GM12878 (cell line): Measurements from ENCODE around the gene SRI. TPM values are rescaled to one million over a fixed set of nuclear protein-coding genes. Genes with fewer than 3 reads are reported as not detected.
A peak's percentile ranks its signal among the peaks of the same experiment; 100 is the strongest.

Source experiments
- ATAC-seq: fragments of 200-7000 bp; cut with Tn5 transposase; 3 replicates; pipeline ENCODE4 v1.9.1; 2020; ENCODE audit warnings: mild to moderate bottlenecking, moderate library complexity
- BruUV-seq: library from RNA; stranded (reverse); fragments of 400-500 nt; replicated peaks from 2 replicates; lab custom pipeline; 2021; lab: Mats Ljungman, UMichigan
- CTCF ChIA-PET: fragments of 300-600 bp; sonication (Branson Sonifier 250); formaldehyde crosslinking; extraction: SDS; loops from one replicate; lab custom pipeline; 2021; ENCODE audit warnings: inconsistent platforms; lab: Yijun Ruan, JAX
- POLR2A ChIA-PET: fragments of 350-600 bp; formaldehyde crosslinking; extraction: SDS; loops from one replicate; lab custom pipeline; 2021; ENCODE audit warnings: inconsistent platforms; lab: Charles Lee
- RAD21 ChIA-PET: fragments of 300-600 bp; sonication (Branson Sonifier 250); formaldehyde crosslinking; loops from one replicate; lab custom pipeline; 2023; ENCODE audit warnings: antibody characterized with exemption; ENCODE audit not compliant: unreplicated experiment; lab: Charles Lee
- SMC1A ChIA-PET: fragments of 300-600 bp; sonication (Branson Sonifier 250); formaldehyde crosslinking; loops from one replicate; lab custom pipeline; 2023; ENCODE audit not compliant: unreplicated experiment, uncharacterized antibody; lab: Charles Lee
- DNase-seq: peaks from one replicate; pipeline ENCODE4 v3.0.0-alpha.2; 2011; ENCODE audit warnings: low read depth, low spot score
- FAIRE-seq: peaks from 3 replicates; lab custom pipeline; 2011; peaks lifted over from hg19 to GRCh38; lab: Jason Lieb, UNC
- H2AFZ ChIP-seq: 2 replicates; pipeline ENCODE4 v1.6.0; 2011; ENCODE audit warnings: low read depth, low read length, control low read depth; ENCODE audit not compliant: control insufficient read depth
- H3K27ac ChIP-seq: 2 replicates; pipeline ENCODE4 v1.5.1; 2011; ENCODE audit warnings: control low read depth; ENCODE audit not compliant: control insufficient read depth, insufficient read depth
- H3K27me3 ChIP-seq, 2 experiments: replicated peaks in 1 of 2; 2 replicates each; pipeline versions ENCODE4 v1.6.0 to v1.6.1; 2011; ENCODE audit warnings: low read length in 1 of 2; ENCODE audit not compliant: control insufficient read depth in 2 of 2, insufficient read depth in 2 of 2
- H3K36me3 ChIP-seq, 2 experiments: 2 replicates each; pipeline ENCODE4 v1.5.1; 2011; ENCODE audit warnings: low read length in 1 of 2; ENCODE audit not compliant: control insufficient read depth in 2 of 2, insufficient read depth in 2 of 2
- H3K4me1 ChIP-seq: 2 replicates; pipeline ENCODE4 v1.6.1; 2011; ENCODE audit warnings: mild to moderate bottlenecking, low read length, moderate library complexity, mixed read lengths; ENCODE audit not compliant: control insufficient read depth, insufficient read depth
- H3K4me2 ChIP-seq: 2 replicates; pipeline ENCODE4 v1.6.0; 2011; ENCODE audit warnings: control low read depth; ENCODE audit not compliant: control insufficient read depth, insufficient read depth
- H3K4me3 ChIP-seq: fragments of 200-600 bp; sonication (generic); 2 replicates; pipeline ENCODE4 v1.5.1; 2016
- H3K79me2 ChIP-seq: 2 replicates; pipeline ENCODE4 v1.6.0; 2011; ENCODE audit warnings: low read length; ENCODE audit not compliant: control insufficient read depth, insufficient read depth
- H3K9ac ChIP-seq: 2 replicates; pipeline ENCODE4 v1.8.0; 2011; ENCODE audit warnings: low read length, control low read depth, mixed read lengths; ENCODE audit not compliant: control insufficient read depth, insufficient read depth
- H3K9me3 ChIP-seq: replicated peaks from 3 replicates; pipeline ENCODE4 v1.5.1; 2011; ENCODE audit warnings: mild to moderate bottlenecking, low read length; ENCODE audit not compliant: control insufficient read depth, insufficient read depth
- H4K20me1 ChIP-seq: 2 replicates; pipeline ENCODE4 v1.6.0; 2011; ENCODE audit not compliant: control insufficient read depth, insufficient read depth
- ELK1 ChIP-seq: IDR thresholded peaks from 2 replicates; pipeline ENCODE4 v1.6.1; 2012; ENCODE audit warnings: low read depth, low read length, improper control_type of control experiment
- HDGF ChIP-seq: fragments of 450-650 bp; IDR thresholded peaks from 2 replicates; pipeline ENCODE4 v1.6.1; 2016; ENCODE audit warnings: antibody characterized with exemption
- MAX ChIP-seq: IDR thresholded peaks from 2 replicates; pipeline ENCODE4 v1.6.1; 2012; ENCODE audit warnings: low read depth, low read length, improper control_type of control experiment
- MEF2B ChIP-seq: fragments of 450-650 bp; IDR thresholded peaks from 2 replicates; pipeline ENCODE4 v1.6.1; 2018; ENCODE audit warnings: mild to moderate bottlenecking, moderate library complexity; ENCODE audit not compliant: partially characterized antibody, poor library complexity, severe bottlenecking
- RELA ChIP-seq: fragments of 450-650 bp; IDR thresholded peaks from 2 replicates; pipeline ENCODE4 v1.8.0; 2014; ENCODE audit warnings: borderline replicate concordance; ENCODE audit not compliant: partially characterized antibody
- SMARCA5 ChIP-seq: fragments of 450-650 bp; IDR thresholded peaks from 2 replicates; pipeline ENCODE4 v1.6.1; 2017; ENCODE audit warnings: mild to moderate bottlenecking
- SP1 ChIP-seq: IDR thresholded peaks from one replicate; pipeline ENCODE4 v1.6.1; 2011; ENCODE audit warnings: low read depth, low read length
- SPI1 ChIP-seq: IDR thresholded peaks from 2 replicates; pipeline ENCODE4 v1.6.1; 2011; ENCODE audit warnings: low read depth, mild to moderate bottlenecking, low read length, moderate library complexity, borderline replicate concordance; ENCODE audit not compliant: insufficient read depth
- SRF ChIP-seq, 2 experiments: IDR thresholded peaks; 2 replicates each; pipeline ENCODE4 v1.6.1; 2011; ENCODE audit warnings: low read depth in 2 of 2, low read length in 2 of 2, mild to moderate bottlenecking in 1 of 2, moderate library complexity in 1 of 2
- STAT3 ChIP-seq: IDR thresholded peaks from 2 replicates; pipeline ENCODE4 v1.6.1; 2011; ENCODE audit warnings: low read depth, low read length, improper control_type of control experiment
- WRNIP1 ChIP-seq: IDR thresholded peaks from 2 replicates; pipeline ENCODE4 v1.6.1; 2011; ENCODE audit warnings: low read depth, low read length, improper control_type of control experiment, borderline replicate concordance
- YBX1 ChIP-seq: fragments of 450-650 bp; IDR thresholded peaks from 2 replicates; pipeline ENCODE4 v1.6.1; 2016; ENCODE audit warnings: antibody characterized with exemption
- ZBTB11 ChIP-seq: fragments of 450-650 bp; formaldehyde crosslinking; IDR thresholded peaks from 2 replicates; pipeline ENCODE4 v1.5.0; 2022; ENCODE audit warnings: mild to moderate bottlenecking, missing genetic modification characterization
- WGBS: methylation state at CpG from one replicate; pipeline ENCODE4 v1.1.6; 2016; ENCODE audit warnings: low lambda C conversion rate; ENCODE audit not compliant: insufficient replicate concordance, insufficient coverage; ENCODE audit errors: missing lambda C conversion rate; 5-methylcytosine and 5-hydroxymethylcytosine counted together
- in situ Hi-C: fragments of 300-500 bp; cut with MboI; formaldehyde crosslinking; loops from 9 replicates; pipeline ENCODE4 v1.14.3; 2018; ENCODE audit warnings: mixed read lengths
- intact Hi-C: fragments of 100-400 bp; cut with micrococcal nuclease; formaldehyde crosslinking; loops from one replicate; pipeline ENCODE4 v1.14.2; 2022; ENCODE audit not compliant: unreplicated experiment
- polyA plus RNA-seq, 11 experiments: library from polyadenylated mRNA; depleted of rRNA in 4 of 11; unstranded in 6 of 11; stranded (reverse) in 5 of 11; fragments of >200 nt; fragmentation: Nextera tagmentation in 4 of 11; fragmentation: Illumina TruSeq in 1 of 11; extraction: Ambion mirVana in 4 of 11; extraction: Trizol in 1 of 11; gene quantifications; 1 replicate in 1 of 11; 2 replicates in 10 of 11; pipeline versions ENCODE4 v1.2.1 to v1.2.3, GENCODE V29; 2011 to 2016; ENCODE audit warnings: inconsistent platforms in 2 of 11, missing spikeins in 2 of 11, low read depth in 1 of 11
- total RNA-seq, 4 experiments: library from RNA; depleted of rRNA in 3 of 4; stranded (reverse); fragments of >200 nt in 3 of 4; fragmentation: Illumina TruSeq in 1 of 4; extraction: Trizol in 1 of 4; gene quantifications; 2 replicates each; pipeline versions ENCODE4 v1.2.1 to v1.2.3, GENCODE V29; 2013 to 2021
- TF ChIP-seq, protein P1 (sequence below): fragments of 450-650 bp; IDR thresholded peaks from 2 replicates; pipeline ENCODE4 v1.6.1; 2018; ENCODE audit warnings: borderline replicate concordance, mild to moderate bottlenecking; ENCODE audit not compliant: partially characterized antibody
- TF ChIP-seq, protein P2 (sequence below): fragments of 450-650 bp; IDR thresholded peaks from 2 replicates; pipeline ENCODE4 v1.6.1; 2017; ENCODE audit warnings: mild to moderate bottlenecking

Gene SRI
- total and polyA plus RNA-seq, 10 of the 15 experiments (the other 5 are each of a cell fraction or from before 2014, with no cell fraction given): 94.7 to 588 (median 242) TPM

- peaks cover 3 to 34% of the 10 kb centered on the region in 2 experiments for H3K36me3 ChIP-seq
- in situ Hi-C loops: no loop called here
- TF ChIP-seq RELA (no peak), ZBTB11 (no peak), SPI1 (no peak), HDGF (no peak), STAT3 (no peak), MAX (no peak), WRNIP1 (no peak), SP1 (no peak), ELK1 (no peak), YBX1 (no peak), SRF (IDR thresholded peaks at IDR 0.05; ENCODE audit: low read depth in 2 of 2, low read length in 2 of 2) (no peak), MEF2B (peak; percentile 43), SMARCA5 (no peak)
- TF ChIP-seq, protein P1, sequence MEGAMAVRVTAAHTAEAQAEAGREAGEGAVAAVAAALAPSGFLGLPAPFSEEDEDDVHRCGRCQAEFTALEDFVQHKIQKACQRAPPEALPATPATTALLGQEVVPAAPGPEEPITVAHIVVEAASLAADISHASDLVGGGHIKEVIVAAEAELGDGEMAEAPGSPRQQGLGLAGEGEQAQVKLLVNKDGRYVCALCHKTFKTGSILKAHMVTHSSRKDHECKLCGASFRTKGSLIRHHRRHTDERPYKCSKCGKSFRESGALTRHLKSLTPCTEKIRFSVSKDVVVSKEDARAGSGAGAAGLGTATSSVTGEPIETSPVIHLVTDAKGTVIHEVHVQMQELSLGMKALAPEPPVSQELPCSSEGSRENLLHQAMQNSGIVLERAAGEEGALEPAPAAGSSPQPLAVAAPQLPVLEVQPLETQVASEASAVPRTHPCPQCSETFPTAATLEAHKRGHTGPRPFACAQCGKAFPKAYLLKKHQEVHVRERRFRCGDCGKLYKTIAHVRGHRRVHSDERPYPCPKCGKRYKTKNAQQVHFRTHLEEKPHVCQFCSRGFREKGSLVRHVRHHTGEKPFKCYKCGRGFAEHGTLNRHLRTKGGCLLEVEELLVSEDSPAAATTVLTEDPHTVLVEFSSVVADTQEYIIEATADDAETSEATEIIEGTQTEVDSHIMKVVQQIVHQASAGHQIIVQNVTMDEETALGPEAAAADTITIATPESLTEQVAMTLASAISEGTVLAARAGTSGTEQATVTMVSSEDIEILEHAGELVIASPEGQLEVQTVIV: no peak
- TF ChIP-seq, protein P2, sequence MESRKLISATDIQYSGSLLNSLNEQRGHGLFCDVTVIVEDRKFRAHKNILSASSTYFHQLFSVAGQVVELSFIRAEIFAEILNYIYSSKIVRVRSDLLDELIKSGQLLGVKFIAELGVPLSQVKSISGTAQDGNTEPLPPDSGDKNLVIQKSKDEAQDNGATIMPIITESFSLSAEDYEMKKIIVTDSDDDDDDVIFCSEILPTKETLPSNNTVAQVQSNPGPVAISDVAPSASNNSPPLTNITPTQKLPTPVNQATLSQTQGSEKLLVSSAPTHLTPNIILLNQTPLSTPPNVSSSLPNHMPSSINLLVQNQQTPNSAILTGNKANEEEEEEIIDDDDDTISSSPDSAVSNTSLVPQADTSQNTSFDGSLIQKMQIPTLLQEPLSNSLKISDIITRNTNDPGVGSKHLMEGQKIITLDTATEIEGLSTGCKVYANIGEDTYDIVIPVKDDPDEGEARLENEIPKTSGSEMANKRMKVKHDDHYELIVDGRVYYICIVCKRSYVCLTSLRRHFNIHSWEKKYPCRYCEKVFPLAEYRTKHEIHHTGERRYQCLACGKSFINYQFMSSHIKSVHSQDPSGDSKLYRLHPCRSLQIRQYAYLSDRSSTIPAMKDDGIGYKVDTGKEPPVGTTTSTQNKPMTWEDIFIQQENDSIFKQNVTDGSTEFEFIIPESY: no peak
These were observed 17.6 kb downstream of the SRI start for GRCh38 chr7:88202278-88202677.

More at GRCh38 chr7:88202278-88202677, 17.6 kb downstream of the SRI start:
- peak; percentile 76 for ATAC-seq
- Histone ChIP-seq H3K9me3 (no peaks in the 10 kb centered on the region; the same call in 2 of the 3 replicates), H3K4me2 (no peak overlapping the region), H4K20me1 (no peaks in the 10 kb centered on the region), H3K4me1 (peaks cover 3% of the 10 kb centered on the region; the same call in 1 of the 2 replicates), H3K27me3 (no peaks in the 10 kb centered on the region), H3K79me2 (no peaks in the 10 kb centered on the region), H3K4me3 (no peak overlapping the region), H2AFZ (no peak overlapping the region), H3K9ac (no peak overlapping the region), H3K27ac (no peak overlapping the region)
- intact Hi-C loops: loop anchor here (1.0 kb wide), 1 partner anchor 16 kb away; no protein-coding TSS in a partner anchor
- ChIA-PET RAD21 (interaction anchor here (0.7 to 3.8 kb wide), 8 partner anchors 10 to 130 kb away, joined by 3 to 52 read pairs (median 4); partner anchors contain the start of gene SRI), SMC1A (interaction anchor here (0.5 to 4.5 kb wide), 13 partner anchors 10 to 330 kb away, joined by 3 to 78 read pairs (median 4); no protein-coding TSS in a partner anchor), CTCF (interaction anchor here (0.7 to 3.4 kb wide), 9 partner anchors 10 to 267 kb away, joined by 3 to 26 read pairs (median 10); no protein-coding TSS in a partner anchor), POLR2A (interaction anchor here (0.6 to 2.3 kb wide), 8 partner anchors 9 to 71 kb away, joined by 3 to 11 read pairs (median 6); no protein-coding TSS in a partner anchor)
- no TSS peak for BruUV-seq
- whole genome bisulfite sequencing: 35% methylated on average over 5 of the region's 5 CpGs
- no peak for DNase-seq
- no peak for FAIRE-seq
